DMS153 treated with DMSO at 0.1 percent for 48 hours (cell line): Measurements from ENCODE around the gene DIRAS2.
"Not testable (repeated sequence)": the region's sequence is repeated elsewhere in the genome, so short reads cannot be mapped to it uniquely, and the experiment has no call there.

ENCODE experiments used
- DNase-seq: peaks from one replicate; lab custom pipeline; 2025; ENCODE audit not compliant: unreplicated experiment; lab: John Stamatoyannopoulos, UW

DIRAS2 gene

GRCh38 chr9:90642570-90643539 is at the start of gene DIRAS2:
DIRAS2 (minus strand) TSS chr9:90642824; CDS start chr9:90613827, 28,997 bp downstream.
- DNase-seq = peak; percentile 98

- DNase-seq = no peak
Measured at GRCh38 chr9:90684736-90685135, 42.1 kb upstream of the DIRAS2 start.

GRCh38 chr9:90684106-90684505 is 41.5 kb upstream of the DIRAS2 start:
- DNase-seq = no peak

- DNase-seq = no peak
Measured at GRCh38 chr9:90680534-90680933, 37.9 kb upstream of the DIRAS2 start.

GRCh38 chr9:90665072-90665471 is 22.4 kb upstream of the DIRAS2 start:
- no peak for DNase-seq

- no peak for DNase-seq
Measured at GRCh38 chr9:90659650-90660364, 17.2 kb upstream of the DIRAS2 start.

GRCh38 chr9:90658783-90659182 is 16.2 kb upstream of the DIRAS2 start:
- no peak for DNase-seq

GRCh38 chr9:90658181-90658580 is 15.6 kb upstream of the DIRAS2 start:
- DNase-seq = no peak

- DNase-seq = not testable (repeated sequence)
Measured at GRCh38 chr9:90656876-90657275, 14.3 kb upstream of the DIRAS2 start.

GRCh38 chr9:90651246-90651645 is 8.6 kb upstream of the DIRAS2 start:
- DNase-seq = no peak

GRCh38 chr9:90647843-90648242 is 5.2 kb upstream of the DIRAS2 start:
- DNase-seq = no peak

GRCh38 chr9:90645721-90646120 is 3.1 kb upstream of the DIRAS2 start:
- DNase-seq = no peak

- DNase-seq = no peak
Measured at GRCh38 chr9:90641884-90642487, 638 bp downstream of the DIRAS2 start.

GRCh38 chr9:90641086-90641485 is 1.5 kb downstream of the DIRAS2 start:
- no peak for DNase-seq

GRCh38 chr9:90640361-90640760 is 2.3 kb downstream of the DIRAS2 start:
- DNase-seq = no peak

- no peak for DNase-seq
Measured at GRCh38 chr9:90637626-90638025, 5.0 kb downstream of the DIRAS2 start.

- DNase-seq = no peak
Measured at GRCh38 chr9:90632647-90633207, 9.9 kb downstream of the DIRAS2 start.

GRCh38 chr9:90631964-90632363 is 10.7 kb downstream of the DIRAS2 start:
- DNase-seq = no peak

GRCh38 chr9:90629991-90630390 is 12.6 kb downstream of the DIRAS2 start:
- DNase-seq = no peak

- DNase-seq = no peak
Measured at GRCh38 chr9:90629354-90629753, 13.3 kb downstream of the DIRAS2 start.

- DNase-seq = no peak
Measured at GRCh38 chr9:90616806-90617205, 25.8 kb downstream of the DIRAS2 start.
